Measurements from ENCODE around the gene NME9.

- TF ChIP-seq, protein P1, sequence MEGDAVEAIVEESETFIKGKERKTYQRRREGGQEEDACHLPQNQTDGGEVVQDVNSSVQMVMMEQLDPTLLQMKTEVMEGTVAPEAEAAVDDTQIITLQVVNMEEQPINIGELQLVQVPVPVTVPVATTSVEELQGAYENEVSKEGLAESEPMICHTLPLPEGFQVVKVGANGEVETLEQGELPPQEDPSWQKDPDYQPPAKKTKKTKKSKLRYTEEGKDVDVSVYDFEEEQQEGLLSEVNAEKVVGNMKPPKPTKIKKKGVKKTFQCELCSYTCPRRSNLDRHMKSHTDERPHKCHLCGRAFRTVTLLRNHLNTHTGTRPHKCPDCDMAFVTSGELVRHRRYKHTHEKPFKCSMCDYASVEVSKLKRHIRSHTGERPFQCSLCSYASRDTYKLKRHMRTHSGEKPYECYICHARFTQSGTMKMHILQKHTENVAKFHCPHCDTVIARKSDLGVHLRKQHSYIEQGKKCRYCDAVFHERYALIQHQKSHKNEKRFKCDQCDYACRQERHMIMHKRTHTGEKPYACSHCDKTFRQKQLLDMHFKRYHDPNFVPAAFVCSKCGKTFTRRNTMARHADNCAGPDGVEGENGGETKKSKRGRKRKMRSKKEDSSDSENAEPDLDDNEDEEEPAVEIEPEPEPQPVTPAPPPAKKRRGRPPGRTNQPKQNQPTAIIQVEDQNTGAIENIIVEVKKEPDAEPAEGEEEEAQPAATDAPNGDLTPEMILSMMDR (IDR thresholded peaks at IDR 0.05): no peak
- TF ChIP-seq POLR2AphosphoS5 (IDR thresholded peaks at IDR 0.05; ENCODE audit: low read depth, low read length) (no peak), TCF7L2 (IDR thresholded peaks at IDR 0.05; ENCODE audit: low read depth, low read length) (no peak), SIN3A (IDR thresholded peaks at IDR 0.05; ENCODE audit: borderline replicate concordance, insufficient read depth, low read depth, low read length) (no peak)
- TF ChIP-seq, protein P2, sequence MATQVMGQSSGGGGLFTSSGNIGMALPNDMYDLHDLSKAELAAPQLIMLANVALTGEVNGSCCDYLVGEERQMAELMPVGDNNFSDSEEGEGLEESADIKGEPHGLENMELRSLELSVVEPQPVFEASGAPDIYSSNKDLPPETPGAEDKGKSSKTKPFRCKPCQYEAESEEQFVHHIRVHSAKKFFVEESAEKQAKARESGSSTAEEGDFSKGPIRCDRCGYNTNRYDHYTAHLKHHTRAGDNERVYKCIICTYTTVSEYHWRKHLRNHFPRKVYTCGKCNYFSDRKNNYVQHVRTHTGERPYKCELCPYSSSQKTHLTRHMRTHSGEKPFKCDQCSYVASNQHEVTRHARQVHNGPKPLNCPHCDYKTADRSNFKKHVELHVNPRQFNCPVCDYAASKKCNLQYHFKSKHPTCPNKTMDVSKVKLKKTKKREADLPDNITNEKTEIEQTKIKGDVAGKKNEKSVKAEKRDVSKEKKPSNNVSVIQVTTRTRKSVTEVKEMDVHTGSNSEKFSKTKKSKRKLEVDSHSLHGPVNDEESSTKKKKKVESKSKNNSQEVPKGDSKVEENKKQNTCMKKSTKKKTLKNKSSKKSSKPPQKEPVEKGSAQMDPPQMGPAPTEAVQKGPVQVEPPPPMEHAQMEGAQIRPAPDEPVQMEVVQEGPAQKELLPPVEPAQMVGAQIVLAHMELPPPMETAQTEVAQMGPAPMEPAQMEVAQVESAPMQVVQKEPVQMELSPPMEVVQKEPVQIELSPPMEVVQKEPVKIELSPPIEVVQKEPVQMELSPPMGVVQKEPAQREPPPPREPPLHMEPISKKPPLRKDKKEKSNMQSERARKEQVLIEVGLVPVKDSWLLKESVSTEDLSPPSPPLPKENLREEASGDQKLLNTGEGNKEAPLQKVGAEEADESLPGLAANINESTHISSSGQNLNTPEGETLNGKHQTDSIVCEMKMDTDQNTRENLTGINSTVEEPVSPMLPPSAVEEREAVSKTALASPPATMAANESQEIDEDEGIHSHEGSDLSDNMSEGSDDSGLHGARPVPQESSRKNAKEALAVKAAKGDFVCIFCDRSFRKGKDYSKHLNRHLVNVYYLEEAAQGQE (IDR thresholded peaks at IDR 0.05; ENCODE audit: insufficient read depth in 1 of 2, low read depth in 2 of 2, low read length in 1 of 2): no peak
Observed at GRCh38 chr3:138360869-138361525, 31.3 kb upstream of the NME9 start.

Measured in Panc1 (cell line).